ENCODE data around the gene NXPE1. TPM values are rescaled to one million over a fixed set of nuclear protein-coding genes. Genes with fewer than 3 reads are reported as not detected.
A peak's percentile ranks its signal among the peaks of the same experiment; 100 is the strongest.

The NXPE1 gene
- total and polyA plus RNA-seq, 9 of the 15 experiments (the other 6 are each of a cell fraction or from before 2014, with no cell fraction given) = not detected

GRCh38 chr11:114606003-114606801 lies 46.5 kb upstream of the NXPE1 start:
- Histone ChIP-seq H3K9ac (ENCODE audit: insufficient read depth in 1 of 2, low read depth in 2 of 2, low read length in 2 of 2) (no peak overlapping the region), H3K4me2 (ENCODE audit: insufficient read depth, low read length) (no peak overlapping the region), H4K20me1 (replicated peaks; ENCODE audit: control insufficient read depth, insufficient read depth, low read length) (no peaks in the 10 kb centered on the region), H3K27me3 (ENCODE audit: control insufficient read depth in 2 of 2, insufficient read depth in 2 of 2, low read length in 2 of 2) (no peaks in the 10 kb centered on the region), H3K36me3 (ENCODE audit: control insufficient read depth, insufficient read depth, low read length) (no peaks in the 10 kb centered on the region), H2AFZ (ENCODE audit: low read depth, low read length) (no peak overlapping the region), H3K9me1 (ENCODE audit: control insufficient read depth, insufficient read depth, low read length) (no peaks in the 10 kb centered on the region), H3K79me2 (ENCODE audit: control insufficient read depth, insufficient read depth, low read length) (no peaks in the 10 kb centered on the region), H3K27ac (ENCODE audit: extremely low read depth, low read depth, low read length) (no peak overlapping the region), H3K4me1 (replicated peaks in 1 of 2; ENCODE audit: control insufficient read depth in 2 of 2, insufficient read depth in 2 of 2, low read length in 2 of 2) (no peaks in the 10 kb centered on the region), H3K4me3 (no peak overlapping the region), H3K9me3 (replicated peaks; ENCODE audit: control insufficient read depth, insufficient read depth, low read depth, low read length) (peaks cover 4% of the 10 kb centered on the region)
- FAIRE-seq (no peak), DNase-seq (ENCODE audit: extremely low read depth in 1 of 4, low spot score in 3 of 4) (no peak), ATAC-seq (no peak)
- ChIA-PET CTCF (ENCODE audit: low intra/inter-chr PET ratio) (no interaction called here), POLR2A (no interaction called here)
- WGBS (ENCODE audit: insufficient coverage, low coverage, missing lambda C conversion rate) = 1% methylated on average over 9 of the region's 9 CpGs
- intact Hi-C loops (cut with micrococcal nuclease) (no loop called here), in situ Hi-C loops (cut with MboI) (no loop called here)
- TF ChIP-seq ATF3 (IDR thresholded peaks at IDR 0.05) = peak; percentile 27; the same call in 1 of the 2 replicates
- no peak for TF ChIP-seq ATF3 (CRISPR knock-in tag; conservative IDR thresholded peaks at IDR 0.05)
- TF ChIP-seq CEBPG (CRISPR knock-in tag; IDR thresholded peaks at IDR 0.05) = no peak
- peak; percentile 28 to 47; a peak in 2 of 4 replicates for TF ChIP-seq CEBPG (tag; conservative IDR thresholded peaks at IDR 0.05 in 1 of 2, IDR thresholded peaks at IDR 0.05 in 1 of 2)
- no peak for TF ChIP-seq ZNF121 (CRISPR knock-in tag; conservative IDR thresholded peaks at IDR 0.05)
- BruUV-seq (replicated peaks) = no TSS peak

All from K562 (cell line).